Immature natural killer cell (primary cell): Measurements from ENCODE around the gene LDLRAD1. TPM values are rescaled to one million over a fixed set of nuclear protein-coding genes. Genes with fewer than 3 reads are reported as not detected.
"Not testable (repeated sequence)": the region's sequence is repeated elsewhere in the genome, so short reads cannot be mapped to it uniquely, and the experiment has no call there.

Experiments used
- DNase-seq, 3 donors: peaks; one replicate each; pipeline ENCODE4 v3.0.0; 2022; ENCODE audit warnings: mixed read lengths in 1 of 3
- H3K27ac Mint-ChIP-seq, 6 donors: one replicate each; pipeline ENCODE4 v1.8.0; 2020; ENCODE audit warnings: mixed read lengths in 6 of 6, mild to moderate bottlenecking in 5 of 6, inconsistent platforms in 4 of 6, moderate library complexity in 3 of 6
- H3K27me3 Mint-ChIP-seq, 3 donors: one replicate each; pipeline ENCODE4 v1.8.0; 2020 to 2021; ENCODE audit warnings: low read depth in 3 of 3, mild to moderate bottlenecking in 3 of 3, mixed read lengths in 3 of 3, moderate library complexity in 3 of 3, inconsistent platforms in 1 of 3
- H3K36me3 Mint-ChIP-seq, 3 donors: one replicate each; pipeline ENCODE4 v1.8.0; 2020; ENCODE audit warnings: mixed read lengths in 3 of 3, inconsistent platforms in 2 of 3, mild to moderate bottlenecking in 2 of 3
- H3K4me1 Mint-ChIP-seq, 2 donors: one replicate each; pipeline ENCODE4 v1.8.0; 2020; ENCODE audit warnings: inconsistent platforms in 2 of 2, mild to moderate bottlenecking in 2 of 2, mixed read lengths in 2 of 2, moderate library complexity in 1 of 2
- H3K4me3 Mint-ChIP-seq, 5 donors: one replicate each; pipeline ENCODE4 v1.8.0; 2020; ENCODE audit warnings: mild to moderate bottlenecking in 5 of 5, mixed read lengths in 5 of 5, inconsistent platforms in 3 of 5, moderate library complexity in 3 of 5
- H3K9me3 Mint-ChIP-seq, 6 donors: one replicate each; pipeline ENCODE4 v1.8.0; 2020; ENCODE audit warnings: mild to moderate bottlenecking in 6 of 6, mixed read lengths in 6 of 6, inconsistent platforms in 4 of 6, moderate library complexity in 3 of 6
- polyA plus RNA-seq, 3 donors: library from polyadenylated mRNA; unstranded; fragments of 300-500 nt; fragmentation: Illumina TruSeq; gene quantifications; one replicate each; pipeline ENCODE4 v1.2.3, GENCODE V29; 2021

LDLRAD1 gene
- polyA plus RNA-seq, 3 donors from 2014 or later: not detected

- DNase-seq: no peak
- Mint-ChIP-seq H3K9me3 (no peaks in the 10 kb centered on the region), H3K27me3 (peaks cover 0 to 10% (median 1%) of the 10 kb centered on the region in 3 donors), H3K27ac (no peak overlapping the region), H3K36me3 (no peaks in the 10 kb centered on the region), H3K4me3 (no peak overlapping the region), H3K4me1 (no peaks in the 10 kb centered on the region)
Observed at GRCh38 chr1:53992085-53992874, 25.7 kb downstream of the LDLRAD1 start.

- Mint-ChIP-seq H3K27ac (no peak overlapping the region), H3K36me3 (no peaks in the 10 kb centered on the region), H3K9me3 (no peaks in the 10 kb centered on the region), H3K27me3 (peaks cover 0 to 3% (median 3%) of the 10 kb centered on the region in 3 donors), H3K4me1 (no peaks in the 10 kb centered on the region), H3K4me3 (no peak overlapping the region)
- DNase-seq: no peak
Observed at GRCh38 chr1:53987880-53988279, 30.1 kb downstream of the LDLRAD1 start.

- Mint-ChIP-seq H3K27ac (no peak overlapping the region), H3K9me3 (peaks cover 0 to 1% (median 0%) of the 10 kb centered on the region in 6 donors), H3K36me3 (no peaks in the 10 kb centered on the region), H3K4me3 (no peak overlapping the region), H3K27me3 (peaks cover 0 to 6% (median 3%) of the 10 kb centered on the region in 3 donors), H3K4me1 (no peaks in the 10 kb centered on the region)
- DNase-seq: no peak
Observed at GRCh38 chr1:53986458-53986857, 31.5 kb downstream of the LDLRAD1 start.

- Mint-ChIP-seq H3K27me3 (peaks cover 0 to 6% (median 3%) of the 10 kb centered on the region in 3 donors), H3K4me3 (no peak overlapping the region), H3K4me1 (no peaks in the 10 kb centered on the region), H3K27ac (no peak overlapping the region), H3K36me3 (no peaks in the 10 kb centered on the region), H3K9me3 (peaks cover 0 to 2% (median 0%) of the 10 kb centered on the region in 6 donors)
- no peak for DNase-seq
Observed at GRCh38 chr1:53984726-53985125, 33.3 kb downstream of the LDLRAD1 start.

- no peaks in the 10 kb centered on the region for H3K4me1 Mint-ChIP-seq
- no peaks in the 10 kb centered on the region for H3K36me3 Mint-ChIP-seq
- peaks cover 1 to 6% (median 3%) of the 10 kb centered on the region in 3 donors for H3K27me3 Mint-ChIP-seq
- H3K27ac Mint-ChIP-seq: no peak overlapping the region
- no peak for DNase-seq
- no peak overlapping the region for H3K4me3 Mint-ChIP-seq
- peaks cover 0 to 2% (median 0%) of the 10 kb centered on the region in 6 donors for H3K9me3 Mint-ChIP-seq
Observed at GRCh38 chr1:53982763-53983104, 35.3 kb downstream of the LDLRAD1 start.

- Mint-ChIP-seq H3K4me3 (no peak overlapping the region), H3K9me3 (peaks cover 0 to 2% (median 0%) of the 10 kb centered on the region in 6 donors), H3K27ac (no peak overlapping the region), H3K27me3 (peaks cover 1 to 6% (median 3%) of the 10 kb centered on the region in 3 donors), H3K4me1 (no peaks in the 10 kb centered on the region), H3K36me3 (no peaks in the 10 kb centered on the region)
- no peak for DNase-seq
Observed at GRCh38 chr1:53982034-53982762, 35.8 kb downstream of the LDLRAD1 start.

GRCh38 chr1:53981220-53981619 lies 36.8 kb downstream of the LDLRAD1 start:
- peaks cover 0 to 2% (median 0%) of the 10 kb centered on the region in 6 donors for H3K9me3 Mint-ChIP-seq
- no peak overlapping the region for H3K4me3 Mint-ChIP-seq
- H3K4me1 Mint-ChIP-seq: no peaks in the 10 kb centered on the region
- H3K27ac Mint-ChIP-seq: no peak overlapping the region
- no peak for DNase-seq
- no peaks in the 10 kb centered on the region for H3K36me3 Mint-ChIP-seq
- H3K27me3 Mint-ChIP-seq: peaks cover 1 to 6% (median 3%) of the 10 kb centered on the region in 3 donors

GRCh38 chr1:53979712-53980450 lies 38.1 kb downstream of the LDLRAD1 start:
- H3K4me3 Mint-ChIP-seq: no peak overlapping the region
- no peaks in the 10 kb centered on the region for H3K4me1 Mint-ChIP-seq
- H3K36me3 Mint-ChIP-seq: peaks cover 0 to 8% (median 6%) of the 10 kb centered on the region in 3 donors
- H3K27ac Mint-ChIP-seq: peak overlapping the region in 1 of 6 donors; percentile 60
- DNase-seq: no peak
- peaks cover 0 to 2% (median 0%) of the 10 kb centered on the region in 6 donors for H3K9me3 Mint-ChIP-seq
- peaks cover 1 to 6% (median 2%) of the 10 kb centered on the region in 3 donors for H3K27me3 Mint-ChIP-seq

GRCh38 chr1:53975861-53976260 lies 42.1 kb downstream of the LDLRAD1 start:
- H3K27me3 Mint-ChIP-seq: peaks cover 0 to 2% (median 1%) of the 10 kb centered on the region in 3 donors
- peaks cover 9 to 25% (median 16%) of the 10 kb centered on the region in 3 donors for H3K36me3 Mint-ChIP-seq
- H3K4me3 Mint-ChIP-seq: no peak overlapping the region
- no peaks in the 10 kb centered on the region for H3K4me1 Mint-ChIP-seq
- no peaks in the 10 kb centered on the region for H3K9me3 Mint-ChIP-seq
- DNase-seq: no peak
- H3K27ac Mint-ChIP-seq: no peak overlapping the region

- H3K4me1 Mint-ChIP-seq: no peaks in the 10 kb centered on the region
- no peaks in the 10 kb centered on the region for H3K9me3 Mint-ChIP-seq
- no peak for DNase-seq
- H3K36me3 Mint-ChIP-seq: peaks cover 16 to 42% (median 35%) of the 10 kb centered on the region in 3 donors
- no peak overlapping the region for H3K27ac Mint-ChIP-seq
- no peak overlapping the region for H3K4me3 Mint-ChIP-seq
- H3K27me3 Mint-ChIP-seq: peaks cover 0 to 2% (median 0%) of the 10 kb centered on the region in 3 donors
Observed at GRCh38 chr1:53971718-53972117, 46.3 kb downstream of the LDLRAD1 start.

GRCh38 chr1:53969323-53969722 lies 48.7 kb downstream of the LDLRAD1 start:
- Mint-ChIP-seq H3K36me3 (peaks cover 18 to 53% (median 37%) of the 10 kb centered on the region in 3 donors), H3K27ac (peak overlapping the region in 1 of 6 donors; percentile 53)
- H3K4me3 Mint-ChIP-seq, H3K4me1 Mint-ChIP-seq, H3K27me3 Mint-ChIP-seq, DNase-seq, H3K9me3 Mint-ChIP-seq: not testable (repeated sequence)

- H3K9me3 Mint-ChIP-seq: no peaks in the 10 kb centered on the region
- H3K4me1 Mint-ChIP-seq: no peaks in the 10 kb centered on the region
- H3K27me3 Mint-ChIP-seq: no peaks in the 10 kb centered on the region
- DNase-seq: no peak
- H3K36me3 Mint-ChIP-seq: peaks cover 18 to 54% (median 39%) of the 10 kb centered on the region in 3 donors
- H3K27ac Mint-ChIP-seq: no peak overlapping the region
- no peak overlapping the region for H3K4me3 Mint-ChIP-seq
Observed at GRCh38 chr1:53968125-53968513, 49.9 kb downstream of the LDLRAD1 start.

GRCh38 chr1:53967409-53968124 lies 50.4 kb downstream of the LDLRAD1 start:
- H3K9me3 Mint-ChIP-seq: no peaks in the 10 kb centered on the region
- no peak overlapping the region for H3K4me3 Mint-ChIP-seq
- H3K27me3 Mint-ChIP-seq: no peaks in the 10 kb centered on the region
- no peak for DNase-seq
- no peaks in the 10 kb centered on the region for H3K4me1 Mint-ChIP-seq
- H3K27ac Mint-ChIP-seq: peak overlapping the region in 1 of 6 donors; percentile 39
- H3K36me3 Mint-ChIP-seq: peaks cover 19 to 53% (median 37%) of the 10 kb centered on the region in 3 donors
